ENCODE results near the gene LMF1.

DNA sequence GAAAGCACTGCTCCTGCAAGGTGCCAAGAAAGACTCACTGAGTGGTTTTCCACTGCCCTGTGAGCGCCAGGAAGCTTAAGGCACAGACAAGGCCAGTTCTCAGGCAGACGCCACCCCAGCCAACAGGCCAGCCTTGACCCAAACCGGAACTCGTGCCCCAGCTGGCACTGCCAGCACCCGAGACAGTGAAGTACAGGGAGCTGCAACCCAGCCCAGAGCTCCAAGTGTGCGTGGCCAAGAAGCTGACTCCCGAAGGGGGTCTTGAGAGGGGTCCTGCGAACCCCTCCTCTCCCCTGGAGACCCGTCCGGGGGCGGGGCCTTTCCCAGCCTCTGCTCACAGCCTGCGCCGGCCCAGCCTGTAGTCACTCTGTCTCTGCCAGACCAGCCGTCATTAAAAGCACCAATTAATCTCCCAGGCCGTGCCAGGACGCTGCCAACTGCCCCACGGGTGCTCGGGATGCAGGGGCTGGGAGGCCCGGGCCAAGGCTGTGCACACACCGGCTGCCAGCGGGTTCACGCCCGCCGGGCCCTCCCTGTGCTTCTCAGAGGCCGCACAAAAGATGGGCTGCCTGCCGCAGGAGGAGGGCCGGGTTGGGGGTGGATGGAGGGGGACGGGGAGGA, 6.4 kb upstream of the LMF1 start:
- TF ChIP-seq, protein P1, sequence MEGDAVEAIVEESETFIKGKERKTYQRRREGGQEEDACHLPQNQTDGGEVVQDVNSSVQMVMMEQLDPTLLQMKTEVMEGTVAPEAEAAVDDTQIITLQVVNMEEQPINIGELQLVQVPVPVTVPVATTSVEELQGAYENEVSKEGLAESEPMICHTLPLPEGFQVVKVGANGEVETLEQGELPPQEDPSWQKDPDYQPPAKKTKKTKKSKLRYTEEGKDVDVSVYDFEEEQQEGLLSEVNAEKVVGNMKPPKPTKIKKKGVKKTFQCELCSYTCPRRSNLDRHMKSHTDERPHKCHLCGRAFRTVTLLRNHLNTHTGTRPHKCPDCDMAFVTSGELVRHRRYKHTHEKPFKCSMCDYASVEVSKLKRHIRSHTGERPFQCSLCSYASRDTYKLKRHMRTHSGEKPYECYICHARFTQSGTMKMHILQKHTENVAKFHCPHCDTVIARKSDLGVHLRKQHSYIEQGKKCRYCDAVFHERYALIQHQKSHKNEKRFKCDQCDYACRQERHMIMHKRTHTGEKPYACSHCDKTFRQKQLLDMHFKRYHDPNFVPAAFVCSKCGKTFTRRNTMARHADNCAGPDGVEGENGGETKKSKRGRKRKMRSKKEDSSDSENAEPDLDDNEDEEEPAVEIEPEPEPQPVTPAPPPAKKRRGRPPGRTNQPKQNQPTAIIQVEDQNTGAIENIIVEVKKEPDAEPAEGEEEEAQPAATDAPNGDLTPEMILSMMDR (conservative IDR thresholded peaks at IDR 0.05; ENCODE audit: low read length): no peak
- no peak for TF ChIP-seq EZH2phosphoT487 (IDR thresholded peaks at IDR 0.05; ENCODE audit: borderline replicate concordance, low read depth, low read length)

All from OCI-LY7 (cell line).